ENCODE results near the gene EXOSC9. TPM values are rescaled to one million over a fixed set of nuclear protein-coding genes. Genes with fewer than 3 reads are reported as not detected.

EXOSC9 gene
- total and polyA plus RNA-seq, 2 of the 8 experiments (the other 6 are each of a cell fraction or from before 2014, with no cell fraction given), result 33.2 to 54.9 TPM

DNA sequence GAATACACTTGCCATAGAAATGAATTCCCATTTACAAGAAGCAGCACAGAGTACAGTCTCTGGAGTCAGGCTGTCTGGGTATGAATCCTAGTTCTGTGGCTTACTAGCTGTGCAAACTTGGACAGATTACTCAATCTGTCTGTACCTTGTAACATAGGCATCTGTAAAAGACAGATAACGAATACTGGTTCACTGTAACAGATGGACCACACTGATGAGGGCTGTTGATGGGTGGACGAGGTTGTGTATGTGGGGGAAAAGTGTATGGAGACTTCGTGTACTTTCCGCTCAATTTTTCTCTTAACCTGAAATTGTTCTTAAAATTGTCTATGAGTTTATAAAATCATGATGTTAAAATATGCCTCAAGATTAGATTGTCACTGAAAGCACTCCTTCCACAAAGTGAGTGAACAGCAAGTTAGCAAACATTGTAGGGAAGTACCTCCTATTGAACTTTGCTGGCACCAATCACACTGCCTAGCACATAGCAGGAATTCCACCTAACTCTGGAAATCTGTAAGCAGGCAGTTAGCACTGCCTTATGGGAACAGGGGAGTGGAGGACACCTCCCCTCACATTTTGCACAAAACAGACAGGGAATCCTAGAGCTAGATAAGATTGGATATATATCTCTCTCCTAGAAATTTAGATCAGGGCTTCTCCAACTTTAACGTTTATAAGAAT, 6.5 kb upstream of the EXOSC9 start:
- H2BK20ac ChIP-seq (ENCODE audit: low read length), result no peak overlapping the region; the same call in 1 of the 2 replicates
- POLR2A ChIA-PET (ENCODE audit: partially characterized antibody), result interaction anchor here (2.5 to 14.8 kb wide), 3 partner anchors 9 to 29 kb away, joined by 8 to 246 read pairs (median 13); partner anchors contain the start of genes CCNA2 and SMIM43
- peak overlapping the region; percentile 30; the same call in 1 of the 2 replicates for H2BK12ac ChIP-seq (ENCODE audit: low read depth, low read length)
- no peak overlapping the region for H3K23ac ChIP-seq (ENCODE audit: insufficient read length)
- no peak overlapping the region for H4K5ac ChIP-seq (ENCODE audit: insufficient read length, low read depth, low read length)
- H3K4ac ChIP-seq (replicated peaks; ENCODE audit: insufficient read length, low read depth, low read length), result no peak overlapping the region
- CTCF ChIA-PET (ENCODE audit: partially characterized antibody), result no interaction called here
- no peak overlapping the region for H4K8ac ChIP-seq (ENCODE audit: extremely low read depth, insufficient read depth, low read length)
- no peak overlapping the region for H3K27ac ChIP-seq (ENCODE audit: low read depth, low read length)
- H3K4me2 ChIP-seq (ENCODE audit: insufficient read depth in 1 of 2, low read depth in 2 of 2, low read length in 2 of 2), result no peak overlapping the region; a peak in 1 of 4 replicates
- H3K23me2 ChIP-seq (ENCODE audit: low read depth, low read length), result no peaks in the 10 kb centered on the region
- H3K79me2 ChIP-seq (ENCODE audit: control insufficient read depth in 1 of 2, insufficient read depth in 2 of 2, low read length in 2 of 2), result no peaks in the 10 kb centered on the region
- H2AK5ac ChIP-seq (ENCODE audit: low read depth, low read length), result no peak overlapping the region
- H2BK5ac ChIP-seq (ENCODE audit: low read depth, low read length), result no peak overlapping the region
- H3K18ac ChIP-seq (ENCODE audit: extremely low read depth, low read length), result no peak overlapping the region
- H3K79me1 ChIP-seq (ENCODE audit: low read depth, low read length), result no peaks in the 10 kb centered on the region
- H3K36me3 ChIP-seq (ENCODE audit: control insufficient read depth in 2 of 4, insufficient read depth in 4 of 4, low read length in 3 of 4), result no peaks in the 10 kb centered on the region
- no peak overlapping the region for H2AFZ ChIP-seq (ENCODE audit: low read length)
- no peak overlapping the region for H4K91ac ChIP-seq (replicated peaks; ENCODE audit: insufficient read length, low read length)
- no peaks in the 10 kb centered on the region for H4K20me1 ChIP-seq (replicated peaks in 1 of 2; ENCODE audit: control insufficient read depth in 1 of 2, insufficient read depth in 2 of 2, low read length in 2 of 2)
- H3K14ac ChIP-seq (ENCODE audit: insufficient read length), result no peak overlapping the region
- no peak for DNase-seq (ENCODE audit: low read depth in 1 of 2, low spot score in 2 of 2)
- H3K4me1 ChIP-seq (replicated peaks in 1 of 4; ENCODE audit: control insufficient read depth in 3 of 4, insufficient read depth in 4 of 4, low read length in 3 of 4), result peaks cover 8 to 18% (median 13%) of the 10 kb centered on the region in 4 experiments
- 80% methylated on average over 5 of the region's 5 CpGs; no CpG with 5 or more reads in 1 of the 2 experiments for WGBS, 2 experiments (ENCODE audit: extremely low coverage in 1 of 2, insufficient coverage in 1 of 2, insufficient read length in 1 of 2, insufficient replicate concordance in 2 of 2, low coverage in 1 of 2, low lambda C conversion rate in 2 of 2, missing lambda C conversion rate in 1 of 2)
- peaks cover 0 to 1% (median 0%) of the 10 kb centered on the region in 4 experiments; a peak in 1 of 7 replicates for H3K27me3 ChIP-seq (replicated peaks in 1 of 4; ENCODE audit: control insufficient read depth in 3 of 4, extremely low read depth in 1 of 4, insufficient read depth in 3 of 4, low read length in 3 of 4)
- TF ChIP-seq TEAD4 (IDR thresholded peaks at IDR 0.05; ENCODE audit: low read depth, low read length), result peak; percentile 75
- no peak for TF ChIP-seq CEBPB (IDR thresholded peaks at IDR 0.05; ENCODE audit: low read depth, low read length)
- H2BK15ac ChIP-seq (ENCODE audit: low read length), result no peak overlapping the region
- no peak overlapping the region for H3K56ac ChIP-seq (replicated peaks; ENCODE audit: insufficient read length, low read depth, low read length)
- H3K4me3 ChIP-seq (ENCODE audit: extremely low read depth in 1 of 4, insufficient read depth in 2 of 4, low read depth in 3 of 4, low read length in 4 of 4), result no peak overlapping the region
- no peak overlapping the region for H3K9ac ChIP-seq (replicated peaks in 1 of 4; ENCODE audit: extremely low read depth in 1 of 4, low read depth in 3 of 4, low read length in 3 of 4)
- no peak for FAIRE-seq
- H2BK120ac ChIP-seq (replicated peaks; ENCODE audit: low read depth, low read length), result peak overlapping the region; percentile 13
- no peaks in the 10 kb centered on the region for H3K9me3 ChIP-seq (ENCODE audit: insufficient read depth in 2 of 2, low read depth in 1 of 2, low read length in 1 of 2)

All from H1 (cell line).